GM23338 (cell line): ENCODE measurements around the gene HCRT. TPM values are rescaled to one million over a fixed set of nuclear protein-coding genes. Genes with fewer than 3 reads are reported as not detected.

Experiments used
- JUNB ChIP-seq: IDR thresholded peaks from one replicate; pipeline ENCODE4 v1.6.1; 2016; ENCODE audit warnings: antibody characterized with exemption; ENCODE audit not compliant: unreplicated experiment
- STAT1 ChIP-seq: IDR thresholded peaks from one replicate; pipeline ENCODE4 v1.6.1; 2016; ENCODE audit warnings: antibody characterized with exemption; ENCODE audit not compliant: unreplicated experiment
- ZNF114 ChIP-seq: fragments of 250-450 bp; sonication (Bioruptor Pico); IDR thresholded peaks from 2 replicates; pipeline ENCODE4 v1.5.0; 2020; ENCODE audit warnings: mild to moderate bottlenecking, moderate library complexity
- polyA plus RNA-seq: library from polyadenylated mRNA; unstranded; fragments of >200 nt; fragmentation: Nextera tagmentation; extraction: Ambion mirVana; gene quantifications from 2 replicates; pipeline ENCODE4 v1.2.1, GENCODE V29; 2016
- total RNA-seq: library from RNA; depleted of rRNA; stranded (reverse); fragments of >200 nt; shearing (Covaris generic); gene quantifications from 2 replicates; pipeline ENCODE4 v1.2.3, GENCODE V29; 2014
- TF ChIP-seq, protein P1 (sequence below): fragments of 250-450 bp; sonication (Bioruptor Pico); IDR thresholded peaks from 2 replicates; pipeline ENCODE4 v1.5.0; 2020; ENCODE audit warnings: mild to moderate bottlenecking, moderate library complexity
- TF ChIP-seq, protein P2 (sequence below): IDR thresholded peaks from one replicate; pipeline ENCODE4 v1.6.1; 2018; ENCODE audit warnings: antibody characterized with exemption; ENCODE audit not compliant: unreplicated experiment
- TF ChIP-seq, protein P3 (sequence below), 2 experiments: fragments of 200-600 bp in 1 of 2; sonication (generic) in 1 of 2; conservative IDR thresholded peaks; 2 replicates each; pipeline versions ENCODE4 v1.5.1 to v1.6.1; 2016 to 2017; ENCODE audit warnings: antibody characterized with exemption in 2 of 2, low read depth in 2 of 2, mild to moderate bottlenecking in 2 of 2, moderate library complexity in 1 of 2

HCRT gene
- total and polyA plus RNA-seq, 2 experiments from 2014 or later, result not detected

DNA sequence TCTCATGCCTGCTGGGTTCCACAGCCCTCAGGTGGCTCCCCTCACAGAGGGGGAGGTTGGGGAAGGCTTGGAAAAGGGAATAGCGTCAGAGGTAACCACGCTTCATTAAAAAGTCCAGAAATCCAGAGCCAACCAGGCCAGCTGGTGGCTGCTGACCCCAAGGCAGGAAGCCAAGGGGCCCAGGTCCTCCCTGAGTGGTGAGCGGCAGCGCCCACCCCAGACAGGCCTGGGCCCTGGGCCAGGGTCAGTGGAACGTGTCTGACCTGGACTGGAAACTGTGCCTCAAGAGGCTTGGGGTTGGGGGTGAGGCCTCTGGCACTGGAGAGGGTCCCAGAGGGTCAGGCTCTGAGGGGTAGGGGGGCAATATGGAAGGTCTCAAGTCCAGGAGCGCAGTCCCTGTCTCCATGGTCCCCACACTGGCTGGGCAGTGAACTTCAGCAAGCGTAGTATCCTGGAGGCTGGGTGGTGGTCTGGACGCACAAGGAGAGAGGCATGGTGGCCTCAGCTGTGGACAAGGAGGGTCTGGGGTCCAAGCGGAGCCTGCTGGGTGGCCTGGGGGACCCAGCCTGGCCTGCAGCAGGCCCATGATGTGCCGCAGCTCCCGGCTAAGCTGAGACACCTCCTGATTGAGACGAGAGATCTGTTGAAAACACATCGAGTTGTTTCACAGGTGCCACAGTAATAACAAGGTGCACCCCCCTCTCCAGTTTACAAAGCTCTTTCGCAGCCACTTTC lies 25.3 kb downstream of the HCRT start (continued):
- TF ChIP-seq, protein P1, sequence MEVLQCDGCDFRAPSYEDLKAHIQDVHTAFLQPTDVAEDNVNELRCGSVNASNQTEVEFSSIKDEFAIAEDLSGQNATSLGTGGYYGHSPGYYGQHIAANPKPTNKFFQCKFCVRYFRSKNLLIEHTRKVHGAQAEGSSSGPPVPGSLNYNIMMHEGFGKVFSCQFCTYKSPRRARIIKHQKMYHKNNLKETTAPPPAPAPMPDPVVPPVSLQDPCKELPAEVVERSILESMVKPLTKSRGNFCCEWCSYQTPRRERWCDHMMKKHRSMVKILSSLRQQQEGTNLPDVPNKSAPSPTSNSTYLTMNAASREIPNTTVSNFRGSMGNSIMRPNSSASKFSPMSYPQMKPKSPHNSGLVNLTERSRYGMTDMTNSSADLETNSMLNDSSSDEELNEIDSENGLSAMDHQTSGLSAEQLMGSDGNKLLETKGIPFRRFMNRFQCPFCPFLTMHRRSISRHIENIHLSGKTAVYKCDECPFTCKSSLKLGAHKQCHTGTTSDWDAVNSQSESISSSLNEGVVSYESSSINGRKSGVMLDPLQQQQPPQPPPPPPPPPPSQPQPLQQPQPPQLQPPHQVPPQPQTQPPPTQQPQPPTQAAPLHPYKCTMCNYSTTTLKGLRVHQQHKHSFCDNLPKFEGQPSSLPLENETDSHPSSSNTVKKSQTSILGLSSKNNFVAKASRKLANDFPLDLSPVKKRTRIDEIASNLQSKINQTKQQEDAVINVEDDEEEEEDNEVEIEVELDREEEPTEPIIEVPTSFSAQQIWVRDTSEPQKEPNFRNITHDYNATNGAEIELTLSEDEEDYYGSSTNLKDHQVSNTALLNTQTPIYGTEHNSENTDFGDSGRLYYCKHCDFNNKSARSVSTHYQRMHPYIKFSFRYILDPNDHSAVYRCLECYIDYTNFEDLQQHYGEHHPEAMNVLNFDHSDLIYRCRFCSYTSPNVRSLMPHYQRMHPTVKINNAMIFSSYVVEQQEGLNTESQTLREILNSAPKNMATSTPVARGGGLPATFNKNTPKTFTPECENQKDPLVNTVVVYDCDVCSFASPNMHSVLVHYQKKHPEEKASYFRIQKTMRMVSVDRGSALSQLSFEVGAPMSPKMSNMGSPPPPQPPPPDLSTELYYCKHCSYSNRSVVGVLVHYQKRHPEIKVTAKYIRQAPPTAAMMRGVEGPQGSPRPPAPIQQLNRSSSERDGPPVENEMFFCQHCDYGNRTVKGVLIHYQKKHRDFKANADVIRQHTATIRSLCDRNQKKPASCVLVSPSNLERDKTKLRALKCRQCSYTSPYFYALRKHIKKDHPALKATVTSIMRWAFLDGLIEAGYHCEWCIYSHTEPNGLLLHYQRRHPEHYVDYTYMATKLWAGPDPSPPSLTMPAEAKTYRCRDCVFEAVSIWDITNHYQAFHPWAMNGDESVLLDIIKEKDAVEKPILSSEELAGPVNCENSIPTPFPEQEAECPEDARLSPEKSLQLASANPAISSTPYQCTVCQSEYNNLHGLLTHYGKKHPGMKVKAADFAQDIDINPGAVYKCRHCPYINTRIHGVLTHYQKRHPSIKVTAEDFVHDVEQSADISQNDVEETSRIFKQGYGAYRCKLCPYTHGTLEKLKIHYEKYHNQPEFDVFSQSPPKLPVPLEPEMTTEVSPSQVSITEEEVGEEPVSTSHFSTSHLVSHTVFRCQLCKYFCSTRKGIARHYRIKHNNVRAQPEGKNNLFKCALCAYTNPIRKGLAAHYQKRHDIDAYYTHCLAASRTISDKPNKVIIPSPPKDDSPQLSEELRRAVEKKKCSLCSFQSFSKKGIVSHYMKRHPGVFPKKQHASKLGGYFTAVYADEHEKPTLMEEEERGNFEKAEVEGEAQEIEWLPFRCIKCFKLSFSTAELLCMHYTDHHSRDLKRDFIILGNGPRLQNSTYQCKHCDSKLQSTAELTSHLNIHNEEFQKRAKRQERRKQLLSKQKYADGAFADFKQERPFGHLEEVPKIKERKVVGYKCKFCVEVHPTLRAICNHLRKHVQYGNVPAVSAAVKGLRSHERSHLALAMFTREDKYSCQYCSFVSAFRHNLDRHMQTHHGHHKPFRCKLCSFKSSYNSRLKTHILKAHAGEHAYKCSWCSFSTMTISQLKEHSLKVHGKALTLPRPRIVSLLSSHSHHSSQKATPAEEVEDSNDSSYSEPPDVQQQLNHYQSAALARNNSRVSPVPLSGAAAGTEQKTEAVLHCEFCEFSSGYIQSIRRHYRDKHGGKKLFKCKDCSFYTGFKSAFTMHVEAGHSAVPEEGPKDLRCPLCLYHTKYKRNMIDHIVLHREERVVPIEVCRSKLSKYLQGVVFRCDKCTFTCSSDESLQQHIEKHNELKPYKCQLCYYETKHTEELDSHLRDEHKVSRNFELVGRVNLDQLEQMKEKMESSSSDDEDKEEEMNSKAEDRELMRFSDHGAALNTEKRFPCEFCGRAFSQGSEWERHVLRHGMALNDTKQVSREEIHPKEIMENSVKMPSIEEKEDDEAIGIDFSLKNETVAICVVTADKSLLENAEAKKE, result no peak
- TF ChIP-seq, protein P2, sequence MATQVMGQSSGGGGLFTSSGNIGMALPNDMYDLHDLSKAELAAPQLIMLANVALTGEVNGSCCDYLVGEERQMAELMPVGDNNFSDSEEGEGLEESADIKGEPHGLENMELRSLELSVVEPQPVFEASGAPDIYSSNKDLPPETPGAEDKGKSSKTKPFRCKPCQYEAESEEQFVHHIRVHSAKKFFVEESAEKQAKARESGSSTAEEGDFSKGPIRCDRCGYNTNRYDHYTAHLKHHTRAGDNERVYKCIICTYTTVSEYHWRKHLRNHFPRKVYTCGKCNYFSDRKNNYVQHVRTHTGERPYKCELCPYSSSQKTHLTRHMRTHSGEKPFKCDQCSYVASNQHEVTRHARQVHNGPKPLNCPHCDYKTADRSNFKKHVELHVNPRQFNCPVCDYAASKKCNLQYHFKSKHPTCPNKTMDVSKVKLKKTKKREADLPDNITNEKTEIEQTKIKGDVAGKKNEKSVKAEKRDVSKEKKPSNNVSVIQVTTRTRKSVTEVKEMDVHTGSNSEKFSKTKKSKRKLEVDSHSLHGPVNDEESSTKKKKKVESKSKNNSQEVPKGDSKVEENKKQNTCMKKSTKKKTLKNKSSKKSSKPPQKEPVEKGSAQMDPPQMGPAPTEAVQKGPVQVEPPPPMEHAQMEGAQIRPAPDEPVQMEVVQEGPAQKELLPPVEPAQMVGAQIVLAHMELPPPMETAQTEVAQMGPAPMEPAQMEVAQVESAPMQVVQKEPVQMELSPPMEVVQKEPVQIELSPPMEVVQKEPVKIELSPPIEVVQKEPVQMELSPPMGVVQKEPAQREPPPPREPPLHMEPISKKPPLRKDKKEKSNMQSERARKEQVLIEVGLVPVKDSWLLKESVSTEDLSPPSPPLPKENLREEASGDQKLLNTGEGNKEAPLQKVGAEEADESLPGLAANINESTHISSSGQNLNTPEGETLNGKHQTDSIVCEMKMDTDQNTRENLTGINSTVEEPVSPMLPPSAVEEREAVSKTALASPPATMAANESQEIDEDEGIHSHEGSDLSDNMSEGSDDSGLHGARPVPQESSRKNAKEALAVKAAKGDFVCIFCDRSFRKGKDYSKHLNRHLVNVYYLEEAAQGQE, result no peak
- TF ChIP-seq, protein P3, sequence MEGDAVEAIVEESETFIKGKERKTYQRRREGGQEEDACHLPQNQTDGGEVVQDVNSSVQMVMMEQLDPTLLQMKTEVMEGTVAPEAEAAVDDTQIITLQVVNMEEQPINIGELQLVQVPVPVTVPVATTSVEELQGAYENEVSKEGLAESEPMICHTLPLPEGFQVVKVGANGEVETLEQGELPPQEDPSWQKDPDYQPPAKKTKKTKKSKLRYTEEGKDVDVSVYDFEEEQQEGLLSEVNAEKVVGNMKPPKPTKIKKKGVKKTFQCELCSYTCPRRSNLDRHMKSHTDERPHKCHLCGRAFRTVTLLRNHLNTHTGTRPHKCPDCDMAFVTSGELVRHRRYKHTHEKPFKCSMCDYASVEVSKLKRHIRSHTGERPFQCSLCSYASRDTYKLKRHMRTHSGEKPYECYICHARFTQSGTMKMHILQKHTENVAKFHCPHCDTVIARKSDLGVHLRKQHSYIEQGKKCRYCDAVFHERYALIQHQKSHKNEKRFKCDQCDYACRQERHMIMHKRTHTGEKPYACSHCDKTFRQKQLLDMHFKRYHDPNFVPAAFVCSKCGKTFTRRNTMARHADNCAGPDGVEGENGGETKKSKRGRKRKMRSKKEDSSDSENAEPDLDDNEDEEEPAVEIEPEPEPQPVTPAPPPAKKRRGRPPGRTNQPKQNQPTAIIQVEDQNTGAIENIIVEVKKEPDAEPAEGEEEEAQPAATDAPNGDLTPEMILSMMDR (conservative IDR thresholded peaks at IDR 0.05; ENCODE audit: low read depth in 2 of 2), result no peak
- TF ChIP-seq STAT1, result no peak
- TF ChIP-seq ZNF114 (CRISPR knock-in tag), result no peak
- TF ChIP-seq JUNB, result no peak
